PC-9 (cell line): ENCODE data around the gene HCN4.

Source experiments
- CTCF ChIP-seq: fragments of 200-600 bp; sonication (generic); conservative IDR thresholded peaks from 2 replicates; pipeline ENCODE4 v1.6.1; 2017; ENCODE audit warnings: mixed run types, antibody characterized with exemption, mild to moderate bottlenecking, moderate library complexity
- EZH2 ChIP-seq: fragments of 200-600 bp; sonication (generic); IDR thresholded peaks from 2 replicates; pipeline ENCODE4 v1.8.0; 2017; ENCODE audit warnings: antibody characterized with exemption, low read depth

- TF ChIP-seq CTCF (no peak), EZH2 (no peak)
Measured at GRCh38 chr15:73323374-73323955, 45.3 kb downstream of the HCN4 start.
